SKM-1 treated with dmso at 0.1 percent for 144 hours (cell line): ENCODE measurements around the gene SNX1.

ENCODE experiments used
- DNase-seq: peaks from one replicate; lab custom pipeline; 2025; ENCODE audit not compliant: unreplicated experiment; lab: John Stamatoyannopoulos, UW

SNX1 gene

GRCh38 chr15:64162478-64162868 is 66.7 kb downstream of the SNX1 start:
- no peak for DNase-seq

- peak; percentile 97 for DNase-seq
Observed at GRCh38 chr15:64162869-64163658, 67.3 kb downstream of the SNX1 start, which contains the start of gene PPIB. Gene PPIB (minus strand): TSS chr15:64163022. CDS start chr15:64162986, 36 bp downstream.

GRCh38 chr15:64163659-64164362 is 68.0 kb downstream of the SNX1 start:
- DNase-seq, result peak; percentile 71

GRCh38 chr15:64164436-64164835 is 68.7 kb downstream of the SNX1 start:
- no peak for DNase-seq

- no peak for DNase-seq
Observed at GRCh38 chr15:64166102-64166890, 70.5 kb downstream of the SNX1 start.

- DNase-seq, result no peak
Observed at GRCh38 chr15:64180235-64180824, 84.5 kb downstream of the SNX1 start.

GRCh38 chr15:64182859-64183370 is 87.1 kb downstream of the SNX1 start:
- DNase-seq, result no peak

- peak; percentile 28 for DNase-seq
Observed at GRCh38 chr15:64185146-64185911, 89.5 kb downstream of the SNX1 start.

- DNase-seq, result no peak
Observed at GRCh38 chr15:64187396-64188191, 91.8 kb downstream of the SNX1 start.
